CD4-positive, alpha-beta T cell treated with Interleukin-6 at 100 ng/mL for 8 hours (primary cell): ENCODE results near the gene RCOR1.
"Not testable (repeated sequence)": the region's sequence is repeated elsewhere in the genome, so short reads cannot be mapped to it uniquely, and the experiment has no call there.

ENCODE experiments used
- DNase-seq: peaks from one replicate; pipeline ENCODE4 v3.0.0-alpha.2; 2020; ENCODE audit warnings: mixed read lengths, low spot score

RCOR1 gene

DNA sequence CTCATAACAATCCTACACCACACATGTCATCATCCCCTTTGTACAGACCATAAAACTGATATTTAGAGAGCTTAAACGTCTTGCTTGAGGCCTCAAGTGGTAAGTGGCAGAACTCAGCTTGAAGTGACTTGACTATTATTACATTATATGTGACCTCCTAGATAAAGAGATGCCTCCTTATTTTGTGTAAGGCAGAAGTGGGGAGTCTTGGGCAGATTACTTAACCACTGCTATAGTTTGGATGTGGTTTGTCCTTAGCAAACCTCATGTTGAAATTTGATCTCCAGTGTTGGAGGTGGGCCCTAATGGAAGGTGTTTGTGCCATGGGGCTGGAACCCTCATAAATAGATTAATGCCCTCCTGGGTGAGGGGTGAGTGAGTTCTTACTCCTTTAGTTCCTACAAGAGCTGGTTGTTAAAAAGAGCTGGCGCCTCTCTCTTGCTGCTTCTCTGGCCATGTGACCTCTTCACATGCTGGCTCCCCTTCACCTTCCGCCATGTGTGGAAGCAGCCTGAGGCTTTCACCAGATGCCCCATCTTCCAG lies 37.4 kb downstream of the RCOR1 start:
- DNase-seq = no peak

DNA sequence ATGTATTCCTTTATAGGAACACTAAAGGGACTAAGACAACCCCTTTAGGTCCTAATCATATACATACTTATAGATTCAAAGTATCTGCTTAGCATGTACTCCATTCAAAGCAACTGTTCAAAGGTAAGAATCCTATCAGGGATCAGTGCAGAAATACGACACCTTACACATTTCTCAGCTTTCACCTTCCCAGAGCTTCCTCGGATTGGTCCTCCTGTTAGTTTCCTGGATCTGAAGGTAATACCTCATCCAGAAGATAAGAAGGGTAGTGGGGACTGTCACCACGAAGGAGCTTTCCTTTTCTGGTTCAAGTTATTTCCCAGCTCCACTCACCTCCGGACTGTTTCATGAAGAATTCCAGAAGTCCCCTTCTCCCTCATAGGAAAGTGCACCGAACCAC lies 38.0 kb downstream of the RCOR1 start:
- no peak for DNase-seq

DNA sequence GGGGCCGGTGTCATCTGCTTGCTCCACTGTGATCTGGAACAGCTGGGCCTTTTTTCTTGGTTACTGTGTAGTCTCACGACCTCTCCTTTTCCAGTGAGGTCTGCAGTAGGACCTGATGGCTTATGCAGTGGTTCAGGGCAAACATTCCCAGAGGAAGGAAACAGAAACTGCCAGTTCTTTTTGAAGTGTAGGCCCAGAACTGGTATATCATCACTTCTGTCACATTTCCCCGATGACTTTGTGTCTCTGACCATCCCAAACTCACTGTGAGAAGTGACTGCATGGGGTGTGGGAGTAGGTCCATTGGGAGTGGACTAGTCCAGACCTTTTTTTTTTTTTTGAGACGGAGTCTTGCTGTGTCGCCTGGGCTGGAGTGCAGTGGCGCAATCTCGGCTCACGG lies 38.4 kb downstream of the RCOR1 start:
- DNase-seq = no peak

DNA sequence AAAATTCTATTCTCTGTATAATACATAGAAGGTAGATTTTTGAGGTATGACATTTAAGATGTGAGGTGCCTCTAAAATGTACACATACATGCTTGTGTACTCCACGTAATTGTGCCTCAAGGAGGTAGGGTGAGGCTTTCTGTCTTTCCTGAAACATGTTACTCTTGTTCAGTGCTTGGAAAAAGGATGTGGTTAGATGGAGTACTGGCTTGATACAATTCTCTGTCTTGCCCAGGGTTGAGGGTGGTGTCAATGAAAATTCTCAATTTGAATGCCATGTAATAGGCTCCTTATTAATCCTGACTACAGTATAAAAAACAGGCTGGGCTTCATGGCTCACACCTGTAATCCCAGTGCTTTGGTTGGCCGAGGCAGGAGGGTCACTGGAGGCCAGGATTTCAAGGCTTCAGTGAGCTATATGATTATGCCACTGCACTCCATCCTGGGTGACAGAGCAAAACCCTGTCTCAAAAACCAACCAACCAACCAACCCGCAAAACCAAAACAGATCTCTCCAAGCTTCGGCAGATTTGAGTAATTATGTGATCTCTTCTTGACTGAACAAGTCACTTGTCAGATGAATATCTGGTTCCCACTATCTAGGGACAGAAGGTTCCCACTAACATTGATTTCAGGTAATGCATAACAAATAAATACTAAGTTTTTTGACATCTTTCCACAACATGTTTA lies 41.6 kb downstream of the RCOR1 start:
- no peak for DNase-seq

DNA sequence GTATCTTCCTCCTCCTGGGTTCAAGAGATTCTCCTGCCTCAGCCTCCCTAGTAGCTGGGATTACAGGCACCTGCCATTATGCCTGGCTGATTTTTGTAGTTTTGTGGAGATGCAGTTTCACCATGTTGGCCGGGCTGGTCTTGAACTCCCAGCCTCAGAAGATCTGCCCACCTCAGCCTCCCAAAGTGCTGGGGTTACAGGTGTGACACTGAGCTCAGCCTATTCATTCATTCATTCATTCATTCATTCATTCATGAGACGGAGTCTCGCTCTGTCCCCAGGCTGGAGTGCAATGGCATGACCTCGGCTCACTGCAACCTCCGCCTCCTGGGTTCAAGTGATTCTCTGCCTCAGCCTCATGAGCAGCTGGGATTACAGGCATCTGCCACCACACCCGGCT lies 47.2 kb downstream of the RCOR1 start:
- DNase-seq = not testable (repeated sequence)

DNA sequence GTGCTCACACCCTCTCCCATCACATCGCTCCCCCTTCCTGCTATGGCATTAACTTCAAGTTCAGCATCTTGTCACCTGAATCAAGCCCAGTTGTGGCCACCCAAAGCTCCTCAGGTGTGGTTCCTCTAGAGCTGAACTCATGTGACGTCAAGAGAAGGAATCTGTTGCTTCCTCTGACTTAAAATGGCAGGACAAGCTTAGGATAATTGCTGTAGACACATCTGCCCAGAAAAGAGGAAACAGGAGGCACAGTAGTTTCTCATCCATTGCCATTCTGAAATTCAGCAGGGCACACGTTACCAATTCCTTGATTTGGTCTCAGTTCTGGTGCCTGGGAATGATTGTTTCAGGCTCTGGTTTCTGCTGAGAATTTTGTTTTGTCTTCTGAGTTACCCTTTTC lies 52.1 kb downstream of the RCOR1 start:
- DNase-seq = no peak

DNA sequence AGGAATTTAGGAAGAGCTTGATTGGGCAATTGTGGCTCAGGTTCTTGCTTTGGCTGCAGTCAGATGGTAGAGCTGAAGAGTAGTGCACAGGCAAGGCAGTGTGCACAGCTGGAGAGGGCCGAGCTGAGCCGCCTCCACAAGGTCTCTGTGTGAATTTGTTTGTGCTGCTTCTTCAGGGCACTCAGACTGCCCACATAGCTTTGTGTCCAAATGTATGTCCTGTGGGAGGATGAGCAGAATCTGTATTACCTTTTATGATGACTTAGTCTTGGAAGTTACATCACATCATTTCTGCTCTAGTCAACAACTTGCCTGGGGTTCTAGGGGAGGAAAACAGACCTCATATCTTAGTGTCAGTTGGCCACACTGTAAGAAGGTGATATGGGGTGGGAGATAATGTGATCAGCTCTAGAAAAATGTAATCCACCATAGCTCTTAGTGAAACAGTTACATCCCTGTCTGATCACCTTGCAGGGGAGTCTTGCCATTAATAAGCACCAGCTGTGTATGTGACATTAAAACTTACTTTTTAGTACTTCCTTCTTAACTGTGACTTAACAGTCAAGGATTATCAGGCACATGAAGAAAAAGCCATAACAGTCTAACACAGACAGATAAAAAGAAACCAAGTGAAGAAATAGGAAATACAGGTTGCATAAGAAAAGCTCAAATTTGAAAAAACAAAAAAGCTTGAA lies 53.4 kb downstream of the RCOR1 start:
- DNase-seq = no peak

DNA sequence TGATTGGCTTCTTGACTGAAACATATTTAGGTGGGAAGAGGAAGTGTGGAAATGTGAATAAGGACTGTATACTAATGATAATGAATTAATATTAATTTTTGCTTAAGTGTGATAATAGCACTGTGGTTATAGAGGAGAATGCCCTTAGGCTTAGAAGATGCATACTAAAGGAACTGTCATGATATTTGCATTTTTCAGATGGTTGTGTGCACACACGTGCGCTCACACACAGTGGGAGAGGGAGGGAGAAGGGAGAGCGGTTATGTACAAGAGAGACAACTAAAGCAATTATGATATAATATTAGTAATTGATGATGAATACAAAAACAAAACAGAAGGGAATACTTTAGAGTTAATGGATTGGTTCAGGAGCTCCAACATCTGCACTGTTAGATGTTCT lies 54.2 kb downstream of the RCOR1 start:
- DNase-seq = no peak

DNA sequence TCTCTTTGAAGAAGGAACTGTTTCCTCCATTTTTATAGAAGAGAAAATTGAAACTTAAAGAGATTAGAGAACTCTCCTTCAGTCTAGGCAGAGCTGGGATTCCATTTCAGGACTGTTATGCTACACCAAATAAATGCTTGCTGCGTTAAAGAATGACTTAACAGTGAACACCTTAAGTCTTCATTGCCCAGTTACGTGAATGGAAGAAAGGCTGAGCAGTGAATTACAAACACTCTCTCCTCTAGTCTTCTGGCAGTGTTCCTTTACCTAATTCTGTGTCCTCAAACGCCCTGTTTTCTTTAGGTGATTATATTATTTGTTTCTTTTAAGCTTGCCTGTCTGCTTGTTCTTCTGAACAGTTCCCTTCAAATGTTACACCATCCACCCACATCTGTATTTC lies 59.7 kb downstream of the RCOR1 start:
- no peak for DNase-seq

DNA sequence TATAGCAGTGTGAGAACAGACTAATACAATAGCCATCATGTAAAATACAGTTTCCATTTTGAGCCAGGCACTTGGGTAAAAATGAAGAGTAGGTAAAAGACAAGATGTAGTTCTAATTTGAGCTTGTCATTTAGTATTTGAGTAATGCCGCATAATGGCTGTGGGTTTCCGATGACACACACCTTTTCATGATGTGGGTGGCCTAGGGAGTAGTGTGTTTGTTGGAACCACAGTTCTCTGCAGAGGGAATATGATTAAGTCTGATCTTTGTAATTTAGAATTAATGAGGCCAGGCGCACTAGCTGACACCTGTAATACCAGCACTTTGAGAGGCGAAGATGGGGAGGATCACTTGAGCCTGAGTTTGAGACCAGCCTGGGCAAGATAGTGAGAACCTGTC lies 61.8 kb downstream of the RCOR1 start:
- no peak for DNase-seq

DNA sequence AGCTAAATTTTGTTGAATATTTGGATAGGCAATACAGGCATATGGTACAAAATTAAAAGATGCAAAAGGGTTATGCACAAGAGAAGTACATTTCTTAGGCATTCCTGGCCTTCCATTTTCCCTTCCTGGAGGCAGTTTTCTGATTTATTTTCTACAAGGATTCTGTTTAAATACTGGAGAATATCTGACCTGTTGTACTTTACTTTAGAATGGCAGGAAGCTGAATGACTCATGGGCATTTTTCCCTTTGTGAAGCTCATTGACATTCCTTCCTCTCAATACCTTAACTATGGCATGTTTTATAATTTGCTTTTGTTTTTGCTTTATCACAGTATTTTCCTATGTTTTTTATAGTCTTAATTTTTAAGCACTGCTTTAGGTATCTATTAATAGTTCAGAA lies 62.7 kb downstream of the RCOR1 start:
- DNase-seq = no peak

DNA sequence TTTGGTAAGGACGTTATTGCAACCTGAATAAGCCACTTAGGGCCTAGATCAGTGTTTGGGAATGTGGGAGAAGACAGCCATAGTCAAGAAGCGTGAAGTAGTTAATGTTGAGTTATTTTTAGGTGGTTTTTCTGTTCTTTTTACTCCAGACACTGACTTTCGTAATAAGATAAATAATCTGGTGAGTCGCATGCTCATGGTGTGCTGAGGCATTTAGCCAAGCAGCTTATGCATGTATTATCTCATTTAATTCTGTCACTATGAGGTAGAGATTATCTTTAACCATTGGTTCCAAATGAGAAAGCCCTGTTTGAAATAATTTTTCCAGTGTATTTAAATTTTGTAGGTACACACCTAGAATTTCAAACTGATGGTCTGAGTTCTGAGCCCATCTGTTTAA lies 67.3 kb downstream of the RCOR1 start:
- DNase-seq = no peak

DNA sequence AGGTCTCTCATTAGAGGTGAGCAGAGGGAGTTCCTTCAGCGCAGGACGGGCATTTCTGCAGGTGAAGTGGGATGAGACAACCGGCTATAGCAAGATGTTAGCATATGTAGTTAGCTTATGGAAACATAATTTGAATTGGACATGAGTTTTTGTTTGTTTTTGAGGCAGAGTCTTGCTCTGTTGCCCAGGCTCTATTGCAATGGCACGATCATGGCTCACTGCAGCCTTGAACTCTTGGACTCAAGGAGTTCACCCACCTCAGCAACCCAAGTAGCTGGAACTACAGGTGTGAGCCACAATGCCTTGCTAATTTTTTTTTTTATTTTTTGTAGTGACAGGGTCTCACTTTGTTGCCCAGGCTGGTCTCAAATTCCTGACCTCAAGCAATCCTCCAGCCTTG lies 69.2 kb downstream of the RCOR1 start:
- no peak for DNase-seq

DNA sequence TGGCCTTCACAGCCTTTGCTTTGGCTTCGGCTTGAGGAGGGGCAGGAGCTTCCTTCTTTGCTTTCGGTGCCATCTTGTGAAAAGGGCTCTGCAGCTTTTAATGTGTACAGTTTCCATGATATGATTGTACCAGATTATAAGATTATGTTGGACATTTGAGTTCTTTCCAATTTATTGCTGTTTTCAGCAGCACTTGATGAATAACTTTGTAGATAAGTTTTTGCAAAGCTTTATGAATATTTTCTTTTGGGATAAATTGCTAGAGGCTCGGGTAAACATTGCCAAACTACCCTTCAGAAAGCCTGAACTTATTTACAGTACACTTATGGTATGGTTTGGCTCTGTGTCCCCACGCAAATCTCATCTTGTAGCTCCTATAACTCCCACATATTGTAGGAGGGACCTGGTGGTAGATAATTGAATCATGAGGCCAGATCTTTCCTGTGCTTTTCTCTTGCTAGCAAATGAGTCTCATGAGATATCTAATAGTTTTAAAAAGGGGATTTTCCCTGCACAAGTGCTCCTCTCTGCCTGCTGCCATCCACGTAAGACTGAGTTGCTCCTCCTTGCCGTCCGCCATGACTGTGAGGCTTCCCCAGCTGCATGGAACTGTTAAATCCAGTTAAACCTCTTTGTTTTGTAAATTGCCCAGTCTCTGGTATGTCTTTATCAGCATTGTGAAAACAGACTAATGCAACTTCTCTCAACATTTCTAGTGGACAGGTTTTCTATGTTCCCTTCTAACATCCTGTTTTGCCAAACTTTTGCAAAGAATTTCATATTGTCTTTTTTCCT lies 70.4 kb downstream of the RCOR1 start:
- DNase-seq = no peak

DNA sequence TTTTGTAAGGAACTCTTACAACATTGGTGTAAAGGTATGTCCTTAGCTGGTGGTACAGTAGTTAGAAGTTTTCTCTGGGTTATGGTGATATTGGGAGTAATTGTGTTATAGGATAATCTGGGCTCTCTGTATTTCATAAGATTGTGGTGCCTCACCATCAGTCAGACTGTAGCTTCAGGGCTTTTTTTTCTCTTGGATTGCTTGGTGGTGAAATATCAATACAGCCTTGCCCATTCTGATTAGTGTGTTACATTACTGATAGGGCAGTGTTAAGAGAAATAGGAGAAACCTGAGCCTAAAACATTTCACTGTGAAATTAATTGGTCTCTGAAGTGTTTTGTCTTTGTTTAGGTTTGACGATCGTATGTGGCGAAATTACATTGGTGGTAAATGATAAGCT lies 71.0 kb downstream of the RCOR1 start:
- DNase-seq = no peak

DNA sequence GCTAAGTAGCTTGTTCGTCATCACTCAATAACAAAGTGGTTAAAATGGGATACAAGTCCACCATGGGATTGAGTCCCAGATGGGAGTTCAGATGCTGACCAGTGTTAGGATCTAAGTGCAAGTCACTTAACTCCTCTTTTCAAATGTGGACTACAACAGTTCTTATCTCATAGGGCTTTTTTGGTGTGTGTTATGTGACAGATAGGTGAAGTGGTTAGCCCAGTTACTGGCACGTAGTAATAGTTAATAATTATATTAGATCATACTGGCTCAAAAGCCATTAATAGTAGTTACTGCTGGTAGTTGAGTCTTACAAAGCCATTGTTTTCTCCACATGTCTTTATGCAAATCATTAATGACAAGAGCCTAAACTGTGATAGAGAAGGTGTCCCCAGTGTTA lies 73.2 kb downstream of the RCOR1 start:
- no peak for DNase-seq

DNA sequence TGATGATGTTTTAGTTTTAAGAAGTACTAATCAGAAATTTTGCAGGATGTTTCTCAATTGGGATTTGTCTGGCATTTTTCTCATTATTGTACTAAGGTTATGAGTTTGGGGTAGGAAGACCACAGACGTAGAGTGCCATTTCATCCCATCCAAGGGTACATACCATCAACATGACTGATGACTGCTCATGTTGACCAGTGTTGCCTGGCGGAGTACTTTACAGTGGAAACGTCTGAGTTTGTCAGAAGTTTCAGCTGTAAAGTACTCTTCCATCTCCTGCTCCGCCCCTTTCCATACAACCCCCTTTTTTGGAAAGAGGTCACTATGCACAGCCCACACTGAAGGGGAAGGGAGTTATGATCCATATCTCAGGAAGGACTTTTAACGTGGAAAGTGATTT lies 74.2 kb downstream of the RCOR1 start:
- no peak for DNase-seq

DNA sequence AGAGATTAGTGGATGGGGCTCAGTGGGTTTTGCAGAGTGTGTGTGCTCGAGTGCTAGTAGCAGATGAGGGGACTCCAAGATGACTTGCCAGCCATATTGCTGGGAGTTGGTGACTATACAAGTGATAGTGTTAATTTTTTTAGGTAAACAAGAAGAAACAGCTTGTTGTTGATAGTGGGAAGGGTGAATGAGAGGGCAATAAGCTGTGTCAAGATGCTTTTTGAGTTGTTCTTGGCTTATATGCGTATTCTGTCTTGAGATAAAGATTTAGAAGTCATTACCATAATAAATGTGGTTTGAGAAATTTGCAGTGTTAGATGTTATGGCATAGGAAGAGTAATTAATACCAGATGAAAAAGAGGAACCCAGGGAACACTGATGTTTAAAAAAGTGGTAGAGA lies 75.3 kb downstream of the RCOR1 start:
- DNase-seq = no peak

DNA sequence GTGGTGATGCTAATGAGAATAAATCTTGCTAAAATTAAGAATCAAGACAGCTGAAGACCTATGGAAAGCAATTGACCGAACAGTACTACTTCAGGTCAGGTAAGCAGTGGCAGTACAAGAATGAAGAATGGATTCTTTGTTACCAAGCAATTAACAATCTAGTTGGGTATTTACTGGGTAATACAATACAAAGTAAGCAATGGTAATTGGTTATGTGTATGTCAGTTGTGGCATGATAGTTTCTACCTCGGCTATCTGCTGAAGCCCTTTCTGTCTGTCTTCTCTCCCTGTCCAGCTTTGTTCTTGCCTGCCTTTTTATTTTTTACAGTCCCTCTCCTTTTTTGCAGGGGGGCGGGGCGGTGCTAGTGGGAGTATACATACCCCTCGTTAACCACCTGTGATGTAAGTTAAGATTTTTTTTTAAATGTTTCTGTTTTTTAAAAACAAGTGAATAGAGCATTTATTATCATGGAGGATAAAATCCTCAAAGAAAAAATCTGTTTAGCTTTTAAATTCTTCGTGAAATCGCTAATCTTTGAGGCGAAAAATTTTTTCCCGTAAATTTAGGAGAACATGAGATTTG lies 75.9 kb downstream of the RCOR1 start:
- no peak for DNase-seq

DNA sequence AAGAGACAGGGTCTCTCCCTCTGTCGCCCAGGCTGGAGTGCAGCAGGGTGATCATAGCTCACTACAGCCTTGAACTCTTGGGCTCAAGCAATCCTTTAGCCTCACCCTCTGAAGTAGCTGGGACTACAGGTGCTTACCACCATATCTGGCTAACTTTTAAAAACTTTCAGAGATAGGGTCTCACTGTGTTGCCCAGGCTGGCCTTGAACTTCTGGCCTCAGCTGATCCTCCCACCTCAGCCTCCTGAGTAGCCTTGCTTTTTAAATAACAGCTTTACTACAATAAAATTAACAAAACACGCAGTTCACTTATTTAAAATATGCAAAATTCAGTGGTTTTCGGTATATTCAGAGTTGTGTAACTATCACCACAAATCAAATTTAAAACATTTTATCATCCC lies 79.0 kb downstream of the RCOR1 start:
- DNase-seq = no peak

DNA sequence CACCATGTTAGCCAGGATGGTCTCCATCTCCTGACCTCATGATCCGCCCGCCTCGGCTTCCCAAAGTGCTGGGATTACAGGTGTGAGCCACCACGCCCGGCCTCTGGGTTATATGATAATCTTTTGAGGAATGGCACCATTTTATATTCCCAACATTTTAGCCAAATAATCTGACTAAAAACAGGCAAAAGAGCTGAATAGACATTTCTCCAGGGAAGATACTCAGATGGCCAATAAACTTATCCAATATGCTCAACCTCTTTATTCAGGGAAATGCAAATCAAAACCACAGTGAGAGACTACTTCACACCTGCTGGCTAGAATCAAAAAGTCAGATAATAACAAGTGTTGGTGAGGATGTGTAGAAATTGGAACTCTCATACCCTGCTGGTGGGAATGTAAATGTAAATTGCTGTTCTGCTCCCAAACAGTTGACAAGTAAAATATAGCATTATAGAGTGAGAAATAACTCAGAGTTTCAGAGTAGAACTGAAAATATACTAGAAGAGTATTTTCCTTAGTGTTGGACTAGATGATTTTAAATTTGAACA lies 80.0 kb downstream of the RCOR1 start:
- no peak for DNase-seq

DNA sequence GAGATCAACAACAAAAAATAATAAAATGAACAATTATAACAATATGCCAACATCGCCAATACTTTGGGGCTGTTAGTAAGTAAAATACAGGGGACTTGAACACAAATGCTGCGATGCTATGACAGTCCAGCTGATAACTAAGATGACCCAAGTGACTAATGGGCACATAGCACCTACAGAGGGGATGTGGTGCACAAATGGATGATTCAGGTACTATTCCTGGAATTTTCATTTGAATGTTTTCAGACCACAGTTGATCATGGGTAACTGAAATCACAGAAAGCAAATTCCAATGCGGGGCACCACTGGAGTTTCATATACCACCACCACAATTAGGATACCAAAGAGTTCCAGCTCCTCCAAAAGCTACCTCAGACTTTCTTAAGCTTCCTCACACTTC lies 82.9 kb downstream of the RCOR1 start:
- no peak for DNase-seq
